HG03196 (cell line): Measurements from ENCODE around the gene GLG1.

ENCODE experiments used
- ATAC-seq: cut with Tn5 transposase; IDR thresholded peaks from one replicate; pipeline ENCODE4 v1.9.1; 2021; ENCODE audit not compliant: unreplicated experiment

The GLG1 gene

GRCh38 chr16:74611721-74612120 is 4.8 kb upstream of the GLG1 start:
- ATAC-seq, result no peak

DNA sequence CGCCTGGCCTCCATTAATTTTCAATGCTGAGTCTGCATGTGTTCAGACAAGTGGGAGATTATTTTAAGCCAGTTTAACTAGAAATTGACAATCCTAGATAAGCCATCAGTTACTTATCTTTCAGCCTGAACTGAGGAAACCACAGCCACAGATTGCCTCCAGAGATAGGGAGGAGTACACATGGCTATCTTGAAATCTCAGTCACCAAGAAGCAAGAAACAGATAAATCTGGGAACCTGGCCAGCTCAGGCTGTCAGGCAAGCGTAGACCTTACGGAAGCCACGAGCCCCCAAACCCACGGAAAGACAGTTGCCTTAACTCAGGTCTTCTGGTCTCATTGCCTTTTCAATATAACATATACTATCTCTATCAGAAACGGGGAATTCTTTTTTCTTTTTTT is 2.0 kb upstream of the GLG1 start:
- ATAC-seq, result no peak

DNA sequence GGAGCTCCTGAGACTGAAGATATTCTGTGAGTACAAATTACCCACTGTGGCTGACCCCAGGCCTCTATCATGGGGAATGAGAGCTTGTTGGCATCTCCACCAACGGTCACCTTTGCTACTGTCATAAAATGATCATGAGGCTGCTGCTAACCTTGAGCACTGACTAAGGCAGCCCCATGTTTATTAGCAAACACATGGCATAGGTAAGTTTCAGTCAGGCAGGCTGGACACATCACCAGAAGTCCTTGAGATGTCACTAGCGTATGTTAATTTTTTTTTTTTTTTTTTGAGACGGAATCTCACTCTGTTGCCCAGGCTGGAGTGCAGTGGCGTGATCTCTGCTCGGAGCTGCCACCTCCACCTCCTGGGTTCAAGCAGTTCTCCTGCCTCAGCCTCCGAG is 1.5 kb upstream of the GLG1 start:
- ATAC-seq, result no peak

DNA sequence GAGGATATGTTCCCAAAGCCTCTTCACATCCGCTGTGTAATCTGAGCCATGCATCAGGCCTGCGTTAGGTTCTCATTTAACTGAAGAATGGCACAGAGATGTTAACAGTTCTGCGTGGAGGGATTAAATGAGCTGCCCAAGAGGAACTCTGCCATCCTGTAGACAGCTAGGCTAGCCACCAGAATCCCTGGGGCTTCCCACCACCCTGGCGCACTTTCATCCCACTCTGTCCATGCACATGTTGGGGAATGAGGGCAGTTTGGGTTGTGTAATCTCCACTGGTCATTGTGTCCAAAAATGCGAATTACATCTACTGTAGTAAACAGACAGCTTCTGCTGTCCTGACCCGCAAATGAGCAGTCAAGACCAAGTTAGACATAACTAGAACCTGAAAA is 1.0 kb upstream of the GLG1 start:
- no peak for ATAC-seq

- no peak for ATAC-seq
These were observed 522 bp upstream of the GLG1 start for GRCh38 chr16:74607310-74607961.

DNA sequence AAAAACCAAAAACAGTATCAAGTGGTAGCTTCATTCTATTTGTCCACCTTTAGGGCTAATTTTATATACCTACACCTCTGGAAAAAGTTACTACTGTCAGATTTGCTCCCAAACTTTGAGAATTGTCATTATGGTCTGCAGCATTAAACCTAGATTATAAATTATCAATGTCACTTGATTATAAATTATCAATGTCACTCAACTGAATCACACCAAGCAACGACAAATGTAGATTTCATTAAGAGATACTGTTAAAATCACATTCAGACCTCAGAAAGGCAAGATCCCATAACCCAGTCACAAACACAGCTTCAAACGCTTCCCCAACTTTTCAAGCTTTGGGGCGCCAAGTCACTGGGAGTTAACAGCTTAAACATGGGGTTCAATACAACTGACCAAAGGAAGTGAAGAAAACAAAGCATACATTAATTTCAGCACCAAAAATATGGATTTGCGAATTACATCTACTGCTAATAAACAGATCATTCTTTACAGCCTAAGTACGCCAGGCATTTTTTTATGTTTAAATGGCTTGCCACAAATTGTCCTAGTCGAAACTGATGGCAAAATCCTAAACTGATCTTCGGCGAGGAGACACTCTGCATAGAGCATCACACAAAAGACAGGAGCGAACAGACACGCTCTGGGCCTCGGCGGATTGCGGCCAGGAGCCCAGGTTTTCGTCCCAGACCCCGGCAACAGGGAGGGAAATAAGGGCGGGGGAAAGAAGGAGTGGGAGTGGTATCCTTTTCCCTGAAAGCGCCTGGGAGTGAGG is 981 bp downstream of the GLG1 start:
- peak; percentile 6 for ATAC-seq

DNA sequence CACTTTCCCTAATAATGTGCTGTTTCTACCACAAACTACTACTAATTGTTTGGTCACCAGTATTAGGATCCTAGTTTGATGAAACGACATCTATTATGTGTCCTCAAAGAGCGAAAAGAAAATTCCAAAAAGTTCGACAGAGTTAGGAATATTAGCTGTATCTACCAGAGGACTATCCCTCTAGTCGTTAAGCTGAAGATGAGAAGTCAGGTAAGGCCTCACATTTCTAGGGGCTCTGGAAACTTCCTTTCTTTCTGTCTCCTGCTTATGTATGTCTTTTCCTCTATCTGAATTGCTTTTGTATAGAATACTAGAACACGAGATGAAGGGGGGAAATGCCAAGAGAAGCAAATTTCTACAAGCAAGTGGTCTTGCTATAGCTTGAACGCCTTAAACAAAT is 1.6 kb downstream of the GLG1 start:
- no peak for ATAC-seq

- no peak for ATAC-seq
These were observed 3.1 kb downstream of the GLG1 start for GRCh38 chr16:74603848-74604247.

DNA sequence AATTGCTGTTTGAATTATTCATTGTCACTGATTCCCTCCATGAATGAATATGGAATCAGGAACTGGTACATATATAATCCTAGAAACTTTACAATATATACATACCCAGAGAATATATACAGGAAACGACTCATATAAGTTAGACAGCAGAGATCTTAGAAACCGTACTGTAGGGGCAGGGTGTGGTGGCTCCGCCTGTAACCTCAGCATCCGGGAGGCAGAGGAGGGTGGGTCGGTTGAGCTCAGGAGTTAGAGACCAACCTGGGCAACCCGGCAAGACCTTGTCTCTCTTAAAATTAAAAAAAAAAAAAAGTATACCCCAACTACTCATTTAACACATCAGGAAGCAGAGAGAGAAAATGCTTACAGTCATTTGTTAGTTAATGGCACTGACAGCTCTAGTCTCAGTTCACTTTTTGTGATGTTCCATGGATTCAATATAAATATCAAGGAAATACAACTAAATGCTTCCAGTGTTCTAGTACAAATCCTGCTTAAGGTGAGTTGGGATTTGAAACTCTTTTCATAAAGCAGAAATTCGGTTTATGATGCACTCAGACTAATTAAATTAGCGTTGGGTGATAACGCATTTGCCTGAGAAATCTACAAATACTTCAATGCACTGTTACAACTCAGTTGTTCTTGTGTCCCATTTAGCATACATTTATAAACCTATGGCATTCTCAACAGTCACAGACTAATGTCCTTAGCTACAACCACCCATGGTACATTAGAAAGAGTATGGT is 5.6 kb downstream of the GLG1 start:
- peak; percentile 80 for ATAC-seq

- ATAC-seq, result no peak
These were observed 10.3 kb downstream of the GLG1 start for GRCh38 chr16:74596586-74596985.

DNA sequence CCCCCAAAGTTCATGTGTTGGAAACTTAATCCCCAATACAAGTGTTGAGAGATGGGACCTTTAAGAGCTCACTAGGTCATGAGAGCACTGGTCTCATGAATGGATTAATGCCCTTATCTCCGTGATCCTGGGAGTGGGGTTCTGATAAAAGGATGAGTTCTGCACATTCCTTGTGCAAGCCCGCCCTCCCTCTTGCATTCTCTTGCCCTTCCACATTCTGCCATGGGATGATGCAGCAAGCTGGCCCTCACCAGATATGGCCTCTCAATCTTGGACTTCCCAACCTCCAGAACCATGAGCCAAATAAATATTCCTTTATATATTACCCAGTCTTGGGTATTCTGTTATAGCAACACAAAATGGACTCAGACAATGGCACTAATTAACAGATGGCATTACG is 14.1 kb downstream of the GLG1 start:
- no peak for ATAC-seq

DNA sequence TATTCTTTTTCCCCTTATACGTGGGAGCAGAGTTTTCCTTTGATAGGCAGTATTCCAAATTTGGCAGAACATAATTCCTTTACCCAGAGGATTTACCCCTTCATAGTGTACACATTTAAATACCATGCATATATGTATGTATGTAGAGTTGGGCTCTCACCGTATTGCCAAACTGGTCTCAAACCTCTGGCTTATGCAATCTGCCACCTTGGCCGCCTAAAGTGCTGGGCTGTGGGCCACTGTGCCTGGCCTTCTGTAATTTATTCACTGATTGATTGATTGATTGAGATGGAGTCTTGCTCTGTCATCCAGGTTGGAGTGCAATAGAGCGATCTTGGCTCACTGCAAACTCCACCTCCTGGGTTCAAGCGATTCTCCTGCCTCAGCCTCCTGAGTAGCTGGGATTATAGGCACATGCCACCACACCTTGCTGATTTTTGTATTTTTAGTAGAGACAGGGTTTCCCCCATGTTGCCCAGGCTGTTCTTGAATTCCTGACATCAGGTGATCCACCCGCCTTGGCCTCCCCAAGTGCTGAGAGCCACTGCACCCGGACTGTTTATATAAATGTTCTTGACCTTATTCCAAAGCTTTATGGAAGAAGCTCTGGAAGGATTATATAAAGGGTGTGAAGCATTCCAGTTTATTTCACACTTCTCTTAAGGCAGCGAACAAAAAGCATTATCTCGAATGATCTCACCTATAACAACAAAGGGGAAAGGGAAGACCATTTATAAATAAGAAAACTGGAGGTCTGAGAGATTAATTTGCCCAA is 14.9 kb downstream of the GLG1 start:
- no peak for ATAC-seq

- ATAC-seq, result no peak
These were observed 20.0 kb downstream of the GLG1 start for GRCh38 chr16:74586948-74587347.

DNA sequence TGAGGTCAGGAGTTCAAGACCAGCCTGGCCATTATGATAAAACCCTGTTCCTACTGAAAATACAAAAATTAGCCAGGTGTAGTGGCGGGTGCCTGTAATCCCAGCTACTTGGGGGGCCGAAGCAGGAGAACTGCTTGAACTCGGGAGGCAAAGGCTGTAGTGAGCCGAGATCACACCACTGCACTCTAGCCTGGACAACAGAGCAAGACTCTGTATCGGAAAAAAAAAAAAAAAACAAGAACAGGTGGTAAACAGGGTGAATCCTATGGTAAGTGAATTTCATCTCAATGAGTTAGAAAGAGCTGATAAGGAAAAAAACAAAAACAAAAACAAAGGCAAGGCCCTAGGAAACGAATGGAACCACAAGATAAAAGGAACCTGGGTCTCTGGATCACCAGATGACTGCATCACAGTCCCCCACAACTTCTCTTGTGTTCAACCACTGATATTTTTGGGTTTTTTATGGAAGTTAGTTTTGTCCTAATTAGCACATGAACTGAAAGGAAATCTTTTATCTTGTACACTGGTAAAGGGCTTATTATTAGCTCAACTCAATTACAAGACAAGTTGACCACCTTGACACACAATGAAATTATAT is 21.0 kb downstream of the GLG1 start:
- no peak for ATAC-seq

DNA sequence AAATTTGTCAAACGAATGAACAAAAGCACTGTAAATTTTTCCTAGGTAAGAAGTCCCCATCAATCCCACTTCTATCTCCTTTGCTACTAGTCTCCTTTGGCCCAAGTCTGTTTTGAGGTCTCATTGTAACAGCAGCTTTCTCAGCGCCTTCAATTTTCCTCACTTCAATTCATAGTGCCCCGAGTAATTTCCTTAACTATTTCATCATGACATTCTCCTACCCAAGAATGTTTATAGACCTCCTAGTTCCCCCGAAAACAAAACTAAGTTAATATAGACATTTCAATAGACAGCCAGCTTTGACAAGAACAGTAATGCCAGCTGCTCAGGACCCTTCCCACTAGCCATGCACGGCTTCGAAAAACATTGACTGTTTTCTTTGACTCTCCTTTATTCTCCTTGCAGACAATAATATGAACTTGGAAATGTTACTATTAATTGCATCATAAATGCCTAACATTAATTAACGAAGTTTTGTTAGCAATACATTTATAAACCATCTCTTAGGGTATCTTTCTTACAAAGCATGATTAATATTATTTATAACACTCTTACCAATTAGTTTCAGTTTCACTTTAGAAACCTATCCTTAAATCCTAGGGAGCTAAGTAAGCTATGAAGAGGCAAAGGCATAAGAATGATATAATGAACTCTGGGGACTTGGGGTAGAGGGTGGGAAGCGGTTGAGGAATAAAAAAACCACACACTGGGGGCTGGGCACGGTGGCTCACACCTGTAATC is 22.8 kb downstream of the GLG1 start:
- ATAC-seq, result no peak

- no peak for ATAC-seq
These were observed 23.9 kb downstream of the GLG1 start for GRCh38 chr16:74582970-74583369.

GRCh38 chr16:74580833-74581232 is 26.1 kb downstream of the GLG1 start:
- ATAC-seq, result no peak

DNA sequence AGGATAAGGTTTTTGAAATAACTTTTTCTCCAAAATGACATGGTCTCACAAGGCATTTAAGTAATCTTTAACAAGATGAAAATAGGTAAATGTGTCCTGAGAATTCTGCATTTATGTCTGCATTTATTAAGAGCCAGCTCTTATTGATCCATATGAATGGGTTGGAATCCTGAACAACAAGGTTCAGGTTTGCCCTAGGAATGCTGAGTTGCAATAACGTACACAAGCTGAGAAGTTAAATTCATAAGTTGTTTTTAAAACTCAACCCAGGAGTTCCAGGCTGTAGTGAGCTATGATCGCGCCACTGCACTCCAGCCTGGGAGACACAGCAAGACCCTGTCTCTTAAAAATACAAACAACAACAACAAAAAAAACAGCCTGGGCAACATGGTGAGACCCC is 28.1 kb downstream of the GLG1 start:
- no peak for ATAC-seq

GRCh38 chr16:74578433-74578832 is 28.5 kb downstream of the GLG1 start:
- ATAC-seq, result no peak

DNA sequence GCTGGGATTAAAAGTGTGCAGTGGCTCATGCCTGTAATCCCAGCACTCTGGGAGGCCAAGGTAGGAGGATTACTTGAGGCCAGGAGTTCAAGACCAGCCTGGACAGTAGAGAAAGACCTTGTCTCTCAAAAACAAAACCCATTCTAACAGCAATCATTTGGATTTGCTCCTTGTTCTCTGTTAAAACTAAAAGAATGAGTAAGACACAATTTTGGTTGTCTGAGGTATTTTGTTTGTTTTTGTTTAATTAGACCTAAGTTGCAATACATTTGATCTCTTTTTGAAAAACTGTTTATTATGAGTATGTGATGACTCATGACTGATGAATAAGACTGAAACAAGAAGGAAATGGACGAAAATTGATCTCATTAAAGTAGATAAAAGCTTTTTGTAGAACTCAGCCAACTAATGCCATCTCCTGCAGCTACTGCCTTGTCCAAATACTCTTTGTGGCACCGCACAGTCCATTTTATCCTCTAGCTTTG is 29.0 kb downstream of the GLG1 start:
- ATAC-seq, result peak; percentile 41
